ENCODE results near the gene FURIN.

FURIN gene

GRCh38 chr15:90902040-90902839, 33.9 kb downstream of the FURIN start (continued):
- no peak for TF ChIP-seq ZNF121 (tag by site-specific recombination; IDR thresholded peaks at IDR 0.05)
- TF ChIP-seq ZEB2 (tag by site-specific recombination; IDR thresholded peaks at IDR 0.05), result no peak; the same call in 1 of the 2 replicates
- no peak for TF ChIP-seq RBAK (tag by site-specific recombination; IDR thresholded peaks at IDR 0.05)
- TF ChIP-seq ZNF449 (tag by site-specific recombination; IDR thresholded peaks at IDR 0.05), result 0 out of 2 replicates have a peak, but pooled peaks have one; percentile 2
- TF ChIP-seq ZNF26 (tag by site-specific recombination; IDR thresholded peaks at IDR 0.05), result no peak
- peak; percentile 93 for TF ChIP-seq ZBTB8A (tag by site-specific recombination; IDR thresholded peaks at IDR 0.05)
- no peak for TF ChIP-seq ZNF133 (tag by site-specific recombination; IDR thresholded peaks at IDR 0.05)
- TF ChIP-seq MEIS1 (CRISPR knock-in tag; IDR thresholded peaks at IDR 0.05; ENCODE audit: borderline replicate concordance), result no peak
- TF ChIP-seq ZNF311 (tag by site-specific recombination; IDR thresholded peaks at IDR 0.05; ENCODE audit: borderline replicate concordance), result no peak
- TF ChIP-seq ZSCAN30 (tag by site-specific recombination; IDR thresholded peaks at IDR 0.05), result peak; percentile 85
- no peak for TF ChIP-seq ZNF558 (tag by site-specific recombination; IDR thresholded peaks at IDR 0.05)
- TF ChIP-seq, protein P1, sequence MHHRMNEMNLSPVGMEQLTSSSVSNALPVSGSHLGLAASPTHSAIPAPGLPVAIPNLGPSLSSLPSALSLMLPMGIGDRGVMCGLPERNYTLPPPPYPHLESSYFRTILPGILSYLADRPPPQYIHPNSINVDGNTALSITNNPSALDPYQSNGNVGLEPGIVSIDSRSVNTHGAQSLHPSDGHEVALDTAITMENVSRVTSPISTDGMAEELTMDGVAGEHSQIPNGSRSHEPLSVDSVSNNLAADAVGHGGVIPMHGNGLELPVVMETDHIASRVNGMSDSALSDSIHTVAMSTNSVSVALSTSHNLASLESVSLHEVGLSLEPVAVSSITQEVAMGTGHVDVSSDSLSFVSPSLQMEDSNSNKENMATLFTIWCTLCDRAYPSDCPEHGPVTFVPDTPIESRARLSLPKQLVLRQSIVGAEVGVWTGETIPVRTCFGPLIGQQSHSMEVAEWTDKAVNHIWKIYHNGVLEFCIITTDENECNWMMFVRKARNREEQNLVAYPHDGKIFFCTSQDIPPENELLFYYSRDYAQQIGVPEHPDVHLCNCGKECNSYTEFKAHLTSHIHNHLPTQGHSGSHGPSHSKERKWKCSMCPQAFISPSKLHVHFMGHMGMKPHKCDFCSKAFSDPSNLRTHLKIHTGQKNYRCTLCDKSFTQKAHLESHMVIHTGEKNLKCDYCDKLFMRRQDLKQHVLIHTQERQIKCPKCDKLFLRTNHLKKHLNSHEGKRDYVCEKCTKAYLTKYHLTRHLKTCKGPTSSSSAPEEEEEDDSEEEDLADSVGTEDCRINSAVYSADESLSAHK (tag by site-specific recombination; IDR thresholded peaks at IDR 0.05), result 0 out of 2 replicates have a peak, but pooled peaks have one; percentile 31
- TF ChIP-seq, protein P2, sequence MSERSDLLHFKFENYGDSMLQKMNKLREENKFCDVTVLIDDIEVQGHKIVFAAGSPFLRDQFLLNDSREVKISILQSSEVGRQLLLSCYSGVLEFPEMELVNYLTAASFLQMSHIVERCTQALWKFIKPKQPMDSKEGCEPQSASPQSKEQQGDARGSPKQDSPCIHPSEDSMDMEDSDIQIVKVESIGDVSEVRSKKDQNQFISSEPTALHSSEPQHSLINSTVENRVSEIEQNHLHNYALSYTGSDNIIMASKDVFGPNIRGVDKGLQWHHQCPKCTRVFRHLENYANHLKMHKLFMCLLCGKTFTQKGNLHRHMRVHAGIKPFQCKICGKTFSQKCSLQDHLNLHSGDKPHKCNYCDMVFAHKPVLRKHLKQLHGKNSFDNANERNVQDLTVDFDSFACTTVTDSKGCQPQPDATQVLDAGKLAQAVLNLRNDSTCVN (tag by site-specific recombination; optimal IDR thresholded peaks at IDR 0.05), result no peak
- TF ChIP-seq, protein P3, sequence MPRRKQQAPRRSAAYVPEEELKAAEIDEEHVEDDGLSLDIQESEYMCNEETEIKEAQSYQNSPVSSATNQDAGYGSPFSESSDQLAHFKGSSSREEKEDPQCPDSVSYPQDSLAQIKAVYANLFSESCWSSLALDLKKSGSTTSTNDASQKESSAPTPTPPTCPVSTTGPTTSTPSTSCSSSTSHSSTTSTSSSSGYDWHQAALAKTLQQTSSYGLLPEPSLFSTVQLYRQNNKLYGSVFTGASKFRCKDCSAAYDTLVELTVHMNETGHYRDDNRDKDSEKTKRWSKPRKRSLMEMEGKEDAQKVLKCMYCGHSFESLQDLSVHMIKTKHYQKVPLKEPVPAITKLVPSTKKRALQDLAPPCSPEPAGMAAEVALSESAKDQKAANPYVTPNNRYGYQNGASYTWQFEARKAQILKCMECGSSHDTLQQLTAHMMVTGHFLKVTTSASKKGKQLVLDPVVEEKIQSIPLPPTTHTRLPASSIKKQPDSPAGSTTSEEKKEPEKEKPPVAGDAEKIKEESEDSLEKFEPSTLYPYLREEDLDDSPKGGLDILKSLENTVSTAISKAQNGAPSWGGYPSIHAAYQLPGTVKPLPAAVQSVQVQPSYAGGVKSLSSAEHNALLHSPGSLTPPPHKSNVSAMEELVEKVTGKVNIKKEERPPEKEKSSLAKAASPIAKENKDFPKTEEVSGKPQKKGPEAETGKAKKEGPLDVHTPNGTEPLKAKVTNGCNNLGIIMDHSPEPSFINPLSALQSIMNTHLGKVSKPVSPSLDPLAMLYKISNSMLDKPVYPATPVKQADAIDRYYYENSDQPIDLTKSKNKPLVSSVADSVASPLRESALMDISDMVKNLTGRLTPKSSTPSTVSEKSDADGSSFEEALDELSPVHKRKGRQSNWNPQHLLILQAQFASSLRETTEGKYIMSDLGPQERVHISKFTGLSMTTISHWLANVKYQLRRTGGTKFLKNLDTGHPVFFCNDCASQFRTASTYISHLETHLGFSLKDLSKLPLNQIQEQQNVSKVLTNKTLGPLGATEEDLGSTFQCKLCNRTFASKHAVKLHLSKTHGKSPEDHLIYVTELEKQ (tag by site-specific recombination; IDR thresholded peaks at IDR 0.05; ENCODE audit: borderline replicate concordance), result no peak
- peak; percentile 33; the same call in 1 of the 2 replicates for TF ChIP-seq BCL11B (tag by site-specific recombination; IDR thresholded peaks at IDR 0.05; ENCODE audit: low read depth)
- TF ChIP-seq ZNF354C (tag by site-specific recombination; IDR thresholded peaks at IDR 0.05; ENCODE audit: borderline replicate concordance, low read depth), result no peak
- TF ChIP-seq, protein P4, sequence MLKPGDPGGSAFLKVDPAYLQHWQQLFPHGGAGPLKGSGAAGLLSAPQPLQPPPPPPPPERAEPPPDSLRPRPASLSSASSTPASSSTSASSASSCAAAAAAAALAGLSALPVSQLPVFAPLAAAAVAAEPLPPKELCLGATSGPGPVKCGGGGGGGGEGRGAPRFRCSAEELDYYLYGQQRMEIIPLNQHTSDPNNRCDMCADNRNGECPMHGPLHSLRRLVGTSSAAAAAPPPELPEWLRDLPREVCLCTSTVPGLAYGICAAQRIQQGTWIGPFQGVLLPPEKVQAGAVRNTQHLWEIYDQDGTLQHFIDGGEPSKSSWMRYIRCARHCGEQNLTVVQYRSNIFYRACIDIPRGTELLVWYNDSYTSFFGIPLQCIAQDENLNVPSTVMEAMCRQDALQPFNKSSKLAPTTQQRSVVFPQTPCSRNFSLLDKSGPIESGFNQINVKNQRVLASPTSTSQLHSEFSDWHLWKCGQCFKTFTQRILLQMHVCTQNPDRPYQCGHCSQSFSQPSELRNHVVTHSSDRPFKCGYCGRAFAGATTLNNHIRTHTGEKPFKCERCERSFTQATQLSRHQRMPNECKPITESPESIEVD (tag by site-specific recombination; IDR thresholded peaks at IDR 0.05), result no peak
- no peak for TF ChIP-seq ZFP41 (tag by site-specific recombination; IDR thresholded peaks at IDR 0.05; ENCODE audit: borderline replicate concordance)
- no peak for TF ChIP-seq SALL2 (tag by site-specific recombination; IDR thresholded peaks at IDR 0.05; ENCODE audit: borderline replicate concordance)
- no peak for TF ChIP-seq ZNF394 (tag by site-specific recombination; IDR thresholded peaks at IDR 0.05; ENCODE audit: borderline replicate concordance)
- TF ChIP-seq GLIS2 (tag by site-specific recombination; IDR thresholded peaks at IDR 0.05), result no peak; the same call in 1 of the 2 replicates
- peak; percentile 56 for TF ChIP-seq ZBTB11 (tag by site-specific recombination; conservative IDR thresholded peaks at IDR 0.05; ENCODE audit: low read depth)

Measured in HEK293 (cell line).